WTC11 (cell line): ENCODE data around the gene LDB2. TPM values are rescaled to one million over a fixed set of nuclear protein-coding genes. Genes with fewer than 3 reads are reported as not detected.

Experiments
- ATAC-seq: fragments of 200-7000 bp; cut with Tn5 transposase; 2 replicates; pipeline ENCODE4 v1.10.0; 2021; ENCODE audit warnings: mild to moderate bottlenecking, moderate library complexity
- CTCF ChIA-PET: fragments of 300-600 bp; sonication (Branson Sonifier 250); formaldehyde crosslinking; loops from one replicate; lab custom pipeline; 2021; ENCODE audit warnings: antibody characterized with exemption; lab: Charles Lee
- POLR2A ChIA-PET: fragments of 350-600 bp; sonication (Branson Sonifier 250); formaldehyde crosslinking; loops from one replicate; lab custom pipeline; 2021; ENCODE audit warnings: antibody characterized with exemption; lab: Charles Lee
- DNase-seq: peaks from one replicate; pipeline ENCODE4 v3.0.0; 2021; ENCODE audit warnings: low spot score
- H3K27ac Mint-ChIP-seq: 2 replicates; pipeline ENCODE4 v1.8.0; 2021; ENCODE audit warnings: mixed read lengths
- H3K27me3 Mint-ChIP-seq: 2 replicates; pipeline ENCODE4 v1.8.0; 2021; ENCODE audit warnings: low read depth, mild to moderate bottlenecking, moderate library complexity, mixed read lengths
- H3K36me3 Mint-ChIP-seq: 2 replicates; pipeline ENCODE4 v1.8.0; 2021; ENCODE audit warnings: mixed read lengths
- H3K4me1 Mint-ChIP-seq: 2 replicates; pipeline ENCODE4 v1.8.0; 2022; ENCODE audit warnings: mixed read lengths
- H3K4me3 Mint-ChIP-seq: 2 replicates; pipeline ENCODE4 v1.8.0; 2021; ENCODE audit warnings: mild to moderate bottlenecking, moderate library complexity, mixed read lengths
- H3K9me3 Mint-ChIP-seq: 2 replicates; pipeline ENCODE4 v1.8.0; 2021; ENCODE audit warnings: mixed read lengths
- CREB1 ChIP-seq: sonication (generic); formaldehyde crosslinking; IDR thresholded peaks from 2 replicates; pipeline ENCODE4 v1.8.0; 2023; ENCODE audit warnings: mild to moderate bottlenecking, missing genetic modification reagents
- FOXK1 ChIP-seq: sonication (generic); formaldehyde crosslinking; IDR thresholded peaks from 2 replicates; pipeline ENCODE4 v1.8.0; 2022; ENCODE audit warnings: mild to moderate bottlenecking, moderate library complexity, missing genetic modification reagents
- KAT7 ChIP-seq: sonication (generic); formaldehyde crosslinking; IDR thresholded peaks from 2 replicates; pipeline ENCODE4 v1.8.1; 2023; ENCODE audit warnings: missing genetic modification reagents, mild to moderate bottlenecking, borderline replicate concordance
- MXD4 ChIP-seq: fragments of 250-450 bp; sonication (Bioruptor Pico); IDR thresholded peaks from 2 replicates; pipeline ENCODE4 v1.8.0; 2021; ENCODE audit warnings: mild to moderate bottlenecking, moderate library complexity, borderline replicate concordance
- SMAD4 ChIP-seq: sonication (generic); formaldehyde crosslinking; IDR thresholded peaks from 2 replicates; pipeline ENCODE4 v1.8.0; 2022; ENCODE audit warnings: mild to moderate bottlenecking, missing genetic modification reagents
- SOX15 ChIP-seq: fragments of 250-450 bp; sonication (Bioruptor Pico); IDR thresholded peaks from 2 replicates; pipeline ENCODE4 v1.9.0; 2021; ENCODE audit warnings: mild to moderate bottlenecking
- TEAD1 ChIP-seq: sonication (generic); formaldehyde crosslinking; IDR thresholded peaks from 2 replicates; pipeline ENCODE4 v1.8.0; 2022; ENCODE audit warnings: mild to moderate bottlenecking, missing genetic modification reagents
- total RNA-seq: library from RNA; stranded (reverse); gene quantifications from 3 replicates; pipeline ENCODE4 v1.2.3, GENCODE V29; 2021
- TF ChIP-seq, protein P1 (sequence below): sonication (generic); formaldehyde crosslinking; IDR thresholded peaks from 2 replicates; pipeline ENCODE4 v1.8.1; 2023; ENCODE audit warnings: mild to moderate bottlenecking, moderate library complexity, missing genetic modification reagents
- TF ChIP-seq, protein P2 (sequence below): sonication (generic); formaldehyde crosslinking; IDR thresholded peaks from 2 replicates; pipeline ENCODE4 v1.8.0; 2022; ENCODE audit warnings: missing genetic modification reagents
- TF ChIP-seq, protein P3 (sequence below): sonication (generic); formaldehyde crosslinking; IDR thresholded peaks from 2 replicates; pipeline ENCODE4 v1.8.1; 2023; ENCODE audit warnings: mild to moderate bottlenecking, missing genetic modification reagents, moderate library complexity
- TF ChIP-seq, protein P4 (sequence below): fragments of 250-450 bp; sonication (Bioruptor Pico); IDR thresholded peaks from 2 replicates; pipeline ENCODE4 v2.1.2; 2022; ENCODE audit warnings: mild to moderate bottlenecking, moderate library complexity
- TF ChIP-seq, protein P5 (sequence below): sonication (generic); formaldehyde crosslinking; IDR thresholded peaks from 2 replicates; pipeline ENCODE4 v1.8.0; 2022; ENCODE audit warnings: mild to moderate bottlenecking, missing genetic modification reagents
- TF ChIP-seq, protein P6 (sequence below): sonication (generic); formaldehyde crosslinking; IDR thresholded peaks from 2 replicates; pipeline ENCODE4 v1.8.0; 2022; ENCODE audit warnings: mild to moderate bottlenecking, missing genetic modification reagents
- TF ChIP-seq, protein P7 (sequence below): fragments of 250-450 bp; sonication (Bioruptor Pico); conservative IDR thresholded peaks from 2 replicates; pipeline ENCODE4 v1.9.0; 2021; ENCODE audit warnings: mild to moderate bottlenecking
- TF ChIP-seq, protein P8 (sequence below): sonication (generic); formaldehyde crosslinking; conservative IDR thresholded peaks from 2 replicates; pipeline ENCODE4 v1.8.1; 2022; ENCODE audit warnings: mild to moderate bottlenecking, missing genetic modification reagents
- TF ChIP-seq, protein P9 (sequence below): sonication (generic); formaldehyde crosslinking; IDR thresholded peaks from 2 replicates; pipeline ENCODE4 v1.8.1; 2022; ENCODE audit warnings: low read depth, missing genetic modification reagents, borderline replicate concordance

LDB2 gene
- total RNA-seq, 1 experiment from 2014 or later, result 62.4 TPM

DNA sequence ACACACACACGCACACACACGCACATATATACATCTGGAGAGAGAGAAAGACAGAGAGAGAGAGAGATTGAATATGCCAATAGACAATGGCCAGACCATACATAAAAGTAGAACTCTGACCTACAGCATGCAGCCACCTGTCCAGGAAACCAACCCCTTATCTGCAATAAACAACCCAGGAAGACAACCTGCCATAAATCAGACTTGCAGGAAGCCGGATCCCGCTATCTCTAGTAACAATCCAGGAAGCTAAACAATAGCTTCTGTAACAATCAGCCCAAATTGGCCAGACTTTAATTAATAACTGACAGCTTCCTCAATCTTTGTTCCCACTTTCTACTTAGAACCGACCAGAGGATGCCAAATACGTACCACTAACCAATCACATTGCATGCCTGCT lies 173.2 kb downstream of the LDB2 start:
- CTCF ChIA-PET, result no interaction called here
- peaks cover 35% of the 10 kb centered on the region for H3K4me1 Mint-ChIP-seq
- ATAC-seq (no peak), DNase-seq (no peak)
- H3K27ac Mint-ChIP-seq, result no peak overlapping the region
- no peaks in the 10 kb centered on the region; the same call in 1 of the 2 replicates for H3K27me3 Mint-ChIP-seq
- peaks cover 28% of the 10 kb centered on the region for H3K9me3 Mint-ChIP-seq
- H3K36me3 Mint-ChIP-seq, result peaks cover 21% of the 10 kb centered on the region
- POLR2A ChIA-PET, result no interaction called here
- TF ChIP-seq MXD4 (no peak), SOX15 (no peak), TEAD1 (CRISPR knock-in tag) (no peak), FOXK1 (CRISPR knock-in tag) (no peak), KAT7 (CRISPR knock-in tag) (no peak)
- TF ChIP-seq, protein P1, sequence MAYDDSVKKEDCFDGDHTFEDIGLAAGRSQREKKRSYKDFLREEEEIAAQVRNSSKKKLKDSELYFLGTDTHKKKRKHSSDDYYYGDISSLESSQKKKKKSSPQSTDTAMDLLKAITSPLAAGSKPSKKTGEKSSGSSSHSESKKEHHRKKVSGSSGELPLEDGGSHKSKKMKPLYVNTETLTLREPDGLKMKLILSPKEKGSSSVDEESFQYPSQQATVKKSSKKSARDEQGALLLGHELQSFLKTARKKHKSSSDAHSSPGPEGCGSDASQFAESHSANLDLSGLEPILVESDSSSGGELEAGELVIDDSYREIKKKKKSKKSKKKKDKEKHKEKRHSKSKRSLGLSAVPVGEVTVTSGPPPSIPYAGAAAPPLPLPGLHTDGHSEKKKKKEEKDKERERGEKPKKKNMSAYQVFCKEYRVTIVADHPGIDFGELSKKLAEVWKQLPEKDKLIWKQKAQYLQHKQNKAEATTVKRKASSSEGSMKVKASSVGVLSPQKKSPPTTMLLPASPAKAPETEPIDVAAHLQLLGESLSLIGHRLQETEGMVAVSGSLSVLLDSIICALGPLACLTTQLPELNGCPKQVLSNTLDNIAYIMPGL, result no peak
- TF ChIP-seq, protein P2, sequence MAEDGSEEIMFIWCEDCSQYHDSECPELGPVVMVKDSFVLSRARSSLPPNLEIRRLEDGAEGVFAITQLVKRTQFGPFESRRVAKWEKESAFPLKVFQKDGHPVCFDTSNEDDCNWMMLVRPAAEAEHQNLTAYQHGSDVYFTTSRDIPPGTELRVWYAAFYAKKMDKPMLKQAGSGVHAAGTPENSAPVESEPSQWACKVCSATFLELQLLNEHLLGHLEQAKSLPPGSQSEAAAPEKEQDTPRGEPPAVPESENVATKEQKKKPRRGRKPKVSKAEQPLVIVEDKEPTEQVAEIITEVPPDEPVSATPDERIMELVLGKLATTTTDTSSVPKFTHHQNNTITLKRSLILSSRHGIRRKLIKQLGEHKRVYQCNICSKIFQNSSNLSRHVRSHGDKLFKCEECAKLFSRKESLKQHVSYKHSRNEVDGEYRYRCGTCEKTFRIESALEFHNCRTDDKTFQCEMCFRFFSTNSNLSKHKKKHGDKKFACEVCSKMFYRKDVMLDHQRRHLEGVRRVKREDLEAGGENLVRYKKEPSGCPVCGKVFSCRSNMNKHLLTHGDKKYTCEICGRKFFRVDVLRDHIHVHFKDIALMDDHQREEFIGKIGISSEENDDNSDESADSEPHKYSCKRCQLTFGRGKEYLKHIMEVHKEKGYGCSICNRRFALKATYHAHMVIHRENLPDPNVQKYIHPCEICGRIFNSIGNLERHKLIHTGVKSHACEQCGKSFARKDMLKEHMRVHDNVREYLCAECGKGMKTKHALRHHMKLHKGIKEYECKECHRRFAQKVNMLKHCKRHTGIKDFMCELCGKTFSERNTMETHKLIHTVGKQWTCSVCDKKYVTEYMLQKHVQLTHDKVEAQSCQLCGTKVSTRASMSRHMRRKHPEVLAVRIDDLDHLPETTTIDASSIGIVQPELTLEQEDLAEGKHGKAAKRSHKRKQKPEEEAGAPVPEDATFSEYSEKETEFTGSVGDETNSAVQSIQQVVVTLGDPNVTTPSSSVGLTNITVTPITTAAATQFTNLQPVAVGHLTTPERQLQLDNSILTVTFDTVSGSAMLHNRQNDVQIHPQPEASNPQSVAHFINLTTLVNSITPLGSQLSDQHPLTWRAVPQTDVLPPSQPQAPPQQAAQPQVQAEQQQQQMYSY (CRISPR knock-in tag), result no peak
- TF ChIP-seq, protein P3, sequence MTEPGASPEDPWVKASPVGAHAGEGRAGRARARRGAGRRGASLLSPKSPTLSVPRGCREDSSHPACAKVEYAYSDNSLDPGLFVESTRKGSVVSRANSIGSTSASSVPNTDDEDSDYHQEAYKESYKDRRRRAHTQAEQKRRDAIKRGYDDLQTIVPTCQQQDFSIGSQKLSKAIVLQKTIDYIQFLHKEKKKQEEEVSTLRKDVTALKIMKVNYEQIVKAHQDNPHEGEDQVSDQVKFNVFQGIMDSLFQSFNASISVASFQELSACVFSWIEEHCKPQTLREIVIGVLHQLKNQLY (CRISPR knock-in tag), result no peak
- TF ChIP-seq, protein P4, sequence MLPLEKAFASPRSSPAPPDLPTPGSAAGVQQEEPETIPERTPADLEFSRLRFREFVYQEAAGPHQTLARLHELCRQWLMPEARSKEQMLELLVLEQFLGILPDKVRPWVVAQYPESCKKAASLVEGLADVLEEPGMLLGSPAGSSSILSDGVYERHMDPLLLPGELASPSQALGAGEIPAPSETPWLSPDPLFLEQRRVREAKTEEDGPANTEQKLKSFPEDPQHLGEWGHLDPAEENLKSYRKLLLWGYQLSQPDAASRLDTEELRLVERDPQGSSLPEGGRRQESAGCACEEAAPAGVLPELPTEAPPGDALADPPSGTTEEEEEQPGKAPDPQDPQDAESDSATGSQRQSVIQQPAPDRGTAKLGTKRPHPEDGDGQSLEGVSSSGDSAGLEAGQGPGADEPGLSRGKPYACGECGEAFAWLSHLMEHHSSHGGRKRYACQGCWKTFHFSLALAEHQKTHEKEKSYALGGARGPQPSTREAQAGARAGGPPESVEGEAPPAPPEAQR (CRISPR knock-in tag), result no peak
- no peak overlapping the region for H3K4me3 Mint-ChIP-seq

DNA sequence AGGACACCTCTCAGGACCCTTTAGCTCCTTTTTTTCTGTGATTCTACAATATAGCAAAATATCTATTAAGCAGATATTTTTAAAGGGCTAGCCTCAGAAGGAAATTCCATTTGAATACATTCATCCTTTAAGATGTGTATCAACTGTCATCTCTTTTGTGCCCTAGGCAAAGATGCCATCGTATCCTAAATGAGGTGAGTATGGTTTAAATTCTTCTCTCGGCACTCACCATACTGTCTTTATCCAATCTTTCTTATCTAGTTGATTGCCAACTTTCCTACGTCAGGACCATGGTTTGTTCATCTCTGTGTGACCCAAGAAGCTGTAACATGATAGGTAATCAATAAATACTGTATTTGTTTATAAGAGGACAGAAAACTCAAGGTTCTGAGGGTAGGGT lies 176.0 kb downstream of the LDB2 start:
- peaks cover 21% of the 10 kb centered on the region for H3K36me3 Mint-ChIP-seq
- ChIA-PET POLR2A (no interaction called here), CTCF (no interaction called here)
- H3K27ac Mint-ChIP-seq, result no peak overlapping the region
- no peak overlapping the region for H3K4me3 Mint-ChIP-seq
- H3K27me3 Mint-ChIP-seq, result no peaks in the 10 kb centered on the region; the same call in 1 of the 2 replicates
- H3K4me1 Mint-ChIP-seq, result peaks cover 9% of the 10 kb centered on the region
- ATAC-seq, result no peak
- peaks cover 28% of the 10 kb centered on the region for H3K9me3 Mint-ChIP-seq
- DNase-seq, result no peak
- TF ChIP-seq, protein P5, sequence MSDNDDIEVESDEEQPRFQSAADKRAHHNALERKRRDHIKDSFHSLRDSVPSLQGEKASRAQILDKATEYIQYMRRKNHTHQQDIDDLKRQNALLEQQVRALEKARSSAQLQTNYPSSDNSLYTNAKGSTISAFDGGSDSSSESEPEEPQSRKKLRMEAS (CRISPR knock-in tag), result no peak
- TF ChIP-seq CREB1 (CRISPR knock-in tag), result no peak
- TF ChIP-seq, protein P6, sequence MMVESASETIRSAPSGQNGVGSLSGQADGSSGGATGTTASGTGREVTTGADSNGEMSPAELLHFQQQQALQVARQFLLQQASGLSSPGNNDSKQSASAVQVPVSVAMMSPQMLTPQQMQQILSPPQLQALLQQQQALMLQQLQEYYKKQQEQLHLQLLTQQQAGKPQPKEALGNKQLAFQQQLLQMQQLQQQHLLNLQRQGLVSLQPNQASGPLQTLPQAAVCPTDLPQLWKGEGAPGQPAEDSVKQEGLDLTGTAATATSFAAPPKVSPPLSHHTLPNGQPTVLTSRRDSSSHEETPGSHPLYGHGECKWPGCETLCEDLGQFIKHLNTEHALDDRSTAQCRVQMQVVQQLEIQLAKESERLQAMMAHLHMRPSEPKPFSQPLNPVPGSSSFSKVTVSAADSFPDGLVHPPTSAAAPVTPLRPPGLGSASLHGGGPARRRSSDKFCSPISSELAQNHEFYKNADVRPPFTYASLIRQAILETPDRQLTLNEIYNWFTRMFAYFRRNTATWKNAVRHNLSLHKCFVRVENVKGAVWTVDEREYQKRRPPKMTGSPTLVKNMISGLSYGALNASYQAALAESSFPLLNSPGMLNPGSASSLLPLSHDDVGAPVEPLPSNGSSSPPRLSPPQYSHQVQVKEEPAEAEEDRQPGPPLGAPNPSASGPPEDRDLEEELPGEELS, result no peak
- TF ChIP-seq, protein P7, sequence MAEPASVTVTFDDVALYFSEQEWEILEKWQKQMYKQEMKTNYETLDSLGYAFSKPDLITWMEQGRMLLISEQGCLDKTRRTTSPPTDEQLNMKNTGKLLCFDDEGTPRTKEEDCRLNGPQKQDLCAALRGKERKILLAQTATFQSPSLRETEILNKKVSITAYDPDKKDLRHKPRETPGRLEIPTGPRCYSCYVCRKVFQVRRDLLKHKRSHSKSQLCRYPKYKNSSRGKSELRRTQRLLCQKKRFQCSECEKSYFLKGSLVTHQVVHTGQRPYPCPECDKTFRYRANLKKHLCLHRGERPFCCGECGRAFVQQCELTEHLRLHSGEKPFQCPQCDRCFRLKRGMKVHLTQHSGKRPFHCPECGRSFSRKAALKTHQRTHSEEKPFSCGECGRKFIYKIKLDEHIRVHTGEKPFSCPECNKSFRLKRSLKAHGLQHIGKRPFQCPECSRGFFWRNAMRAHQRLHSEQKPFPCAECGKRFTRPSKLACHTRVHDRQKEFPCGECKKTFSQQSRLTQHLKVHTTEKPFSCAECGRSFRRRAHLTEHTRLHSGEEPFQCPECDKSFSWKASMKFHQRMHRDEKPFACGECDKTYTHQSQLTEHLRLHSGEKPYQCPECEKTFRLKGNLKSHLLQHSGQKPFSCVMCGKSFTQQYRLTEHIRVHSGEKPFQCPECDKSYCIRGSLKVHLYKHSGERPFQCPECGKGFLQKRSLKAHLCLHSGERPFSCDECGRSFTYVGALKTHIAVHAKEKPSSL, result no peak
- TF ChIP-seq, protein P8, sequence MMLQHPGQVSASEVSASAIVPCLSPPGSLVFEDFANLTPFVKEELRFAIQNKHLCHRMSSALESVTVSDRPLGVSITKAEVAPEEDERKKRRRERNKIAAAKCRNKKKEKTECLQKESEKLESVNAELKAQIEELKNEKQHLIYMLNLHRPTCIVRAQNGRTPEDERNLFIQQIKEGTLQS, result no peak
- TF ChIP-seq, protein P2 (CRISPR knock-in tag), result no peak
- no peak for TF ChIP-seq SMAD4 (CRISPR knock-in tag)
- TF ChIP-seq, protein P9, sequence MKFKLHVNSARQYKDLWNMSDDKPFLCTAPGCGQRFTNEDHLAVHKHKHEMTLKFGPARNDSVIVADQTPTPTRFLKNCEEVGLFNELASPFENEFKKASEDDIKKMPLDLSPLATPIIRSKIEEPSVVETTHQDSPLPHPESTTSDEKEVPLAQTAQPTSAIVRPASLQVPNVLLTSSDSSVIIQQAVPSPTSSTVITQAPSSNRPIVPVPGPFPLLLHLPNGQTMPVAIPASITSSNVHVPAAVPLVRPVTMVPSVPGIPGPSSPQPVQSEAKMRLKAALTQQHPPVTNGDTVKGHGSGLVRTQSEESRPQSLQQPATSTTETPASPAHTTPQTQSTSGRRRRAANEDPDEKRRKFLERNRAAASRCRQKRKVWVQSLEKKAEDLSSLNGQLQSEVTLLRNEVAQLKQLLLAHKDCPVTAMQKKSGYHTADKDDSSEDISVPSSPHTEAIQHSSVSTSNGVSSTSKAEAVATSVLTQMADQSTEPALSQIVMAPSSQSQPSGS (CRISPR knock-in tag), result no peak
- TF ChIP-seq MXD4, result no peak
